Esophagus squamous epithelium (tissue), 4 donors: Measurements from ENCODE around the gene AFF4.

Experiments used
- POLR2A ChIP-seq, 4 donors: fragments of 450-650 bp; IDR thresholded peaks; one replicate each; pipeline ENCODE4 v1.6.1; 2017; ENCODE audit warnings: antibody characterized with exemption in 4 of 4, mild to moderate bottlenecking in 4 of 4, moderate library complexity in 3 of 4
- TF ChIP-seq, protein P1 (sequence below), 6 experiments: fragments of 450-650 bp in 4 of 6; fragments of 200-600 bp in 2 of 6; sonication (generic) in 2 of 6; IDR thresholded peaks; one replicate each; pipeline ENCODE4 v1.5.1; 2016 to 2019; ENCODE audit warnings: antibody characterized with exemption in 6 of 6, mild to moderate bottlenecking in 4 of 6, moderate library complexity in 4 of 6

DNA sequence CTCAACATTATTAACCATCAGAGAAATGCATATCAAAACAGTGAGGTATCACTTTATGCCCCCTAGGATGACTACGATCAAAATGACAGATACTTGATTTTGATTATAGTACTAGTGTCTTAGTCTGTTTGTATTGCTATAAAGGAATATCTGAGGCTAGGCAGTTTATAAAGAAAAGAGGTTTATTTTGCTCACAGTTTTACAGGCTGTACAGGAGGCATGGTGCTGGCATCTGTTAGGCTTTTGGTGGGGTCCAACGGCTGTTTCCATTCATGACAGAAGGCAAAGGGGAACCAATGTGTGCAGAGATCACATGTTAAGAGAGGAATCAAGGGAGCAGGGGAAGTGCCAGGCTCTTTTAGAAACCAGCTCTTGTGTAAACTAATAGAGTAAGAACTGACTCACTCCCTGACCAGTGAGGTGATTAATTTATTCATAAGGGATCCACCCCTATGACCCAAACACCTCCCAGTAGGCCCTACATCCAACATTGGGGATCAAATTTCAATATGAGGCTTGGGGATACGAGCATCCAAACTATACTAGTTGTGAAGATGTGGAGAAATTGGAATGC lies 16.0 kb upstream of the AFF4 start:
- TF ChIP-seq, protein P1, sequence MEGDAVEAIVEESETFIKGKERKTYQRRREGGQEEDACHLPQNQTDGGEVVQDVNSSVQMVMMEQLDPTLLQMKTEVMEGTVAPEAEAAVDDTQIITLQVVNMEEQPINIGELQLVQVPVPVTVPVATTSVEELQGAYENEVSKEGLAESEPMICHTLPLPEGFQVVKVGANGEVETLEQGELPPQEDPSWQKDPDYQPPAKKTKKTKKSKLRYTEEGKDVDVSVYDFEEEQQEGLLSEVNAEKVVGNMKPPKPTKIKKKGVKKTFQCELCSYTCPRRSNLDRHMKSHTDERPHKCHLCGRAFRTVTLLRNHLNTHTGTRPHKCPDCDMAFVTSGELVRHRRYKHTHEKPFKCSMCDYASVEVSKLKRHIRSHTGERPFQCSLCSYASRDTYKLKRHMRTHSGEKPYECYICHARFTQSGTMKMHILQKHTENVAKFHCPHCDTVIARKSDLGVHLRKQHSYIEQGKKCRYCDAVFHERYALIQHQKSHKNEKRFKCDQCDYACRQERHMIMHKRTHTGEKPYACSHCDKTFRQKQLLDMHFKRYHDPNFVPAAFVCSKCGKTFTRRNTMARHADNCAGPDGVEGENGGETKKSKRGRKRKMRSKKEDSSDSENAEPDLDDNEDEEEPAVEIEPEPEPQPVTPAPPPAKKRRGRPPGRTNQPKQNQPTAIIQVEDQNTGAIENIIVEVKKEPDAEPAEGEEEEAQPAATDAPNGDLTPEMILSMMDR (IDR thresholded peaks at IDR 0.05): no peak
- TF ChIP-seq POLR2A (IDR thresholded peaks at IDR 0.05): no peak
